Left kidney (tissue), 2 donors: Measurements from ENCODE around the gene TBC1D13. TPM values are rescaled to one million over a fixed set of nuclear protein-coding genes. Genes with fewer than 3 reads are reported as not detected.

Source experiments
- DNase-seq: peaks from one replicate; pipeline ENCODE4 v3.0.0-alpha.2; 2013
- polyA plus RNA-seq: library from polyadenylated mRNA; unstranded; fragments of 120-200 nt; gene quantifications from one replicate; pipeline ENCODE4 v1.2.1, GENCODE V29; 2013; ENCODE audit not compliant: insufficient read length

Gene TBC1D13
- polyA plus RNA-seq, 1 donor = 39.5 TPM

DNA sequence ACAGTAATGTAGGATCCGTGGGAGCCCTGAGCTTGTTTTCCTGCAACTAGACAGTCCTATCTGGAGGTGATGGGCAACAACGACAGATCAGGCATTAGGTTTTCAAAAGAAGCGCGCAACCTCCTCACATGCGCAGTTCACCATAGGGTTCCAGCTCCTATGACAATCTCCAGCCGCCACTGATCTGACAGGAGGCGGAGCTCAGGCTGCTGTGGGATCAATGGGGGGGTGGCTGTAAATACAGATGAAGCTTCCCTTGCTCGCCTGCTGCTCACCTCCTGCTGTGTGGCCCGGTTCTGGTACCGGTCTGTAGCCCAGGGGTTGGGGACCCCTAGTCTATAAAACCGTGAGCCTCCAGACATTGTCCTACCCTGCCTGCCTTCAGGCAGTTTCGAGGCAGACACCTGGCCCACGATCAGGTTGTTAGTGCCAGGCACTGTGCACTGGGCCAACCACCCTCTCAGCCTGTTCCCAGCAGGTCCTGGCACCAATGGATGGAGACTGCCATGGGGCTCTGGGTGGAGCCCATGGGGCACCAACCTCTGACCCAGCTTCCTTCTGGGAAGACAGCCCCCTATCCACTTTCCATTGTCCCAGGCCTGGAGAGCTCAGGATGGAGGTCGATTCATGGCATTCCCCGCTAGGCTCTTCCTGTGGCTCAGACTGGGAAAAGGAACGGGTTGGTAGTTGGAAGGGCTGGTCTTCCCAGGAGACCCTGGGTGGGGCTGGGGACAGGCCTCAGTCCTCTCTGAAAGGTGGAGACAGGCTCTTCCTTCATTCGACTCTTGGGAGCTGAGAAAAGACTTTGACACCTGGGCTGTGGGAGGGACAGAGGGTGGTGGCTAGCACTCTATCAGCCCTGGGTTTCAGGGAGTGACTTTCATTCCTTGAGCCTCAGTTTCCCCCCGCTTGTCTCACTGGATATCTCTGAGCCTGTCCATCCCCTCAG is 32.9 kb downstream of the TBC1D13 start:
- DNase-seq = no peak

DNA sequence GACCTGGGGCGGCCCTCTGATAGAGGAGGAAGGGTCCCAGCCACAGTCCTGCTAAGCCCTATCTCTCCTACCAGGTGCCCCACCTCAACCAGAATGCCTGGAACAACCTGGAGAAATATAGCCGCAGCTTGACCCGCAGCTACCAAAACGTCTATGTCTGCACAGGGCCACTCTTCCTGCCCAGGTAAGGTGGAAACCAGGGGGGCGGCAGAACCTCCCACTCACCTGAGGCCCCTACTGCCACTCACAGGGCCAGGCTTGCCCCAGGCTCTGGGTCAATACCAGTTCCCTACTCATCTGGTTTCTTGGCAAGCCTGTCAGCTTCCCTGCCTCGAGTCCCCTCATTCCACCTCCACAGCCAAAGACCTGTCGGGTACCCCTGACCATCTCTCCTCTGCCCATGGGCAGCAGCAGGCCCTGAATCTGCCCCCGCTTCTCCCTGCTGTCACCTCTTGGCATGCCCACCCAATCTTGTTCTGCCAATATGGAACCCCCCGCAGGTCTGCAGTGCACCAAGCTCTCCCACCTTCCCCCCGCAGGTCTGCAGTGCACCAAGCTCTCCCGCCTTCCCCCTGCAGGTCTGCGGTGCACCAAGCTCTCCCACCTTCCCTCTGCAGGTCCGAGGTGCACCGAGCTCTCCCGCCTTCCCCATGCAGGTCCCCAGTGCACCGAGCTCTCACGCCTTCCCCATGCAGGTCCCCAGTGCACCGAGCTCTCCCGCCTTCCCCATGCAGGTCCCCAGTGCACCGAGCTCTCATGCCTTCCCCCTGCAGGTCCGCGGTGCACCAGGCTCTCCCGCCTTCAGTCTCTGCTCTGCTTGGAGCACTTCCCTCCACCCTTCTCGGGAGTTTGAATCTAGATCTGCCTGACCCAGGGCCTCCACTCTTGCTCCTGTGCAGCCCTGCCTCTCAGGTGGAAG is 33.9 kb downstream of the TBC1D13 start:
- DNase-seq = no peak

DNA sequence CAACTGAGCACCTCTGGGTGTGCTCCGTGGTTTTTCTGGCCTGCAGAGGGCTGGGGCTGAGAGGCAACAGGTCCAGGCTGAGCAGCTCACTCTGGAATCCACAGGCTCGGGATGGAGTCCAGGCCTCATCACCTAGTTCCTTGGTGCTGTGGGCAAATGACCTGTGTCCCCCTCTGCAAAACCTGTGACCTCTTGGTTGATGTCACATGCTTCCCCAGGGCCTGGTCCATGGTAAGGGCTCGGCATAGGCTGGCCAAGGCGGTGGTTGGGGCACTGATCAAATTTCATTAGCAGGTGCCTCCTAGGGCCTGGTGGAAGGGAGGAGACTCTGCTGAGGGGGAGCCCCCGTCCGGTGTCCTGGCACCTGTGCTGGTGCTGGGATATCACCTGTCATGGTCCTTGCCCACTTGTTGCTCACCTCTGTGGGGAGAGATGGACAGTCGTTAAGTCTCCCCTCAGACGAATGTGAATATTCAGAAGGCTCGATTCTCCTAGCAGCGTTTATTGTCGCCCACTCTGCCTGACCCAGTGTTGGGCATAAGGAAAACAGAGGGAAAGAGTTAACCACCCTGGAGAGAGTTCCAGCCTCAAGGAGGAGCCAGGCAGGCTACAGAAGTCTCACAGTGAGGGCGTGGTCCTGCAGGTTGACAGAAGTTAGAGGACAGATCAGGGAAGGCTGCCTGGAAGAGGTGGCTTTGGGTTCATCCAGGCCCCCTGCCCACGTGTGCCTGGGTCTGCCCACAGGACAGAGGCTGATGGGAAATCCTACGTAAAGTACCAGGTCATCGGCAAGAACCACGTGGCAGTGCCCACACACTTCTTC is 34.7 kb downstream of the TBC1D13 start:
- DNase-seq = no peak

DNA sequence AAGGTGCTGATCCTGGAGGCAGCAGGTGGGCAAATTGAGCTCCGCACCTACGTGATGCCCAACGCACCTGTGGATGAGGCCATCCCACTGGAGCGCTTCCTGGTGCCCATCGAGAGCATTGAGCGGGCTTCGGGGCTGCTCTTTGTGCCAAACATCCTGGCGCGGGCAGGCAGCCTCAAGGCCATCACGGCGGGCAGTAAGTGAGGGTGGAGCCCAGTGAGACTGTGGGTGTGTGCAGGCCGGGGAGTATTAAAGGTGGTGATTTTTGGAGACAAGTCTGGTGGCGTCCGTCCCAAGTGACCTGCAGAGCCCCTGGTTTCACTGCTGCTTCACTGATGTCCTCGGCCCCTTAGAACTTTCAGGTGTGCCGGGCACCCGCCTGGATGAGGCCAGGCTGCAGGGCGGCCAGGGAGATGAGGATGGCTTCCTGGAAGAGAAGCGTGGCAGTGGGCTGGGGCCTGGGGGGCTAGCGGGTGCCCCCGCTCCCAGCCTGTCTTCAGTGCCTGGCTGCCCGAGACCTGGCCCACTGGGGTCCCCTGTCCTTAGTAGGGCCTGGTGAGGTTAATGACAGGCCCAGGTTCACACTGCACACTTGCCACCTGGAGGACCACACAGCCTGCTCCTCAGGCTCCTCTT is 35.5 kb downstream of the TBC1D13 start:
- no peak for DNase-seq

DNA sequence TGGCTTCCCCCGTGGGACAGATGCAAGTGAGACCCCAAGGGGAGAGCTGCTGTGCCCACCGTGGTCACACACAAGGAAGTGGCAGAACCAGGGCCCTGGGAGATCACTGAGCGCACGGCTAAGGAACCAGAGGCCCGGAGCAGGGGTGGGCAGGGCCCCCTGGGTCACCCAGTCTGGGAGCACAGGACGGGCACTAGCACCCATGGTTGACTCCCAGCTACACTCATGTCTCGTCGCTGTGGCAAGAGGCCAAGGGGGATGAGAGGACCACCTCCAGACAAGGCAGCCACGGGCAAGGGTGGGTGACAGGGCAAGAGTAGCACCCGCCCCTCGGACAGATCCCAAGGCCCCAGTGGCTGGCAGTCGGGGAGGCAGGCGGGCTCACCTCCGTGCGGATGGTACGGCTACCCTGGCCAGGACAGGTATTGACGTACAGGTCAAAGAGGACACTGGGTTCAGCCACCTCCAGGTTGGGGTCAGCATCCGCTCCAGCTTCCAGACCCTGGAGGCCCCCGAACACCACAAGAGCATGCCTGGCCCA is 36.4 kb downstream of the TBC1D13 start:
- DNase-seq = no peak

DNA sequence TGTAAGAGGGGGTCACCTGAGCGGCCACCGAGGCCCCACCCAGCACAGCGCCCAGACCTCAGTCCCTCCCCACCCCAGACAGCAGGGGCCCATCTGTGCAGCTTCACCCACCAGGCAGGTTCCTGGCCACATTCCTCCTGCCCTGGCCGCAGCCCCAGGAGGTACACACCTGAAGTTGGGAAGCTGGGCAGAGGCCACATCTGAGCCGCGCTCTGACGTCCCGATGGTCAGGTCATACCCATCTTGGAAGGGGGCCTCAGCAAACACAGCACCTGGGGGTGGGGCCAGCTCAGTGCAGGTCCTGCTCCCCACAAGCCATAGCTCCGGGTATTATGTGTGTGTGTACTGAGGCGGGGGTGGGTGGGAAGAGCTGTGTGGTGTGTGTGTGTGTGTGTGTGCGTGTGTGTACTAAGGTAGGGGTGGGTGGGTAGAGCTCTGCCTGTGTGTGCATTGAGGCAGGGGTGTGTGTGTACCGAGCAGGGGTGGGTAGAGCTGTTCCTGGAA is 36.9 kb downstream of the TBC1D13 start:
- no peak for DNase-seq

DNA sequence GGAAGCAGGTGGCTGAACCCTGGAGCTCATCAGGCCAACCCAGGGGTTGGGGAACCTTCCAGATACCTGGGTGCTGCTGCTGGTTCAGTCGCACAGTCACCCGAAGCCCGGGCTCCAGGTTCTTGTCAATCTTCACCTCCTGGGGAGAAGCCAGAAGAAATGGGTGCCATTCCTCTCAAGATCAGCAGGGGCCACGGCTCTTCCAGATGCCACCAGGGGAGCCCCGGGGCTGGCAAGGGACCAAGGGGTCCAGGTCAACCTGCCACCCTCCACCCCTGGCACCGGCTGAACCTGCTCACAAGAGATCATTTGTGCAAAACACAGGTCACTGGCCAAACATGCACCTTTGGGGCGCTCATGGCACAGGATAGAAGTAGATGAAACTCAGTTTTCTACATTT is 37.9 kb downstream of the TBC1D13 start:
- no peak for DNase-seq

DNA sequence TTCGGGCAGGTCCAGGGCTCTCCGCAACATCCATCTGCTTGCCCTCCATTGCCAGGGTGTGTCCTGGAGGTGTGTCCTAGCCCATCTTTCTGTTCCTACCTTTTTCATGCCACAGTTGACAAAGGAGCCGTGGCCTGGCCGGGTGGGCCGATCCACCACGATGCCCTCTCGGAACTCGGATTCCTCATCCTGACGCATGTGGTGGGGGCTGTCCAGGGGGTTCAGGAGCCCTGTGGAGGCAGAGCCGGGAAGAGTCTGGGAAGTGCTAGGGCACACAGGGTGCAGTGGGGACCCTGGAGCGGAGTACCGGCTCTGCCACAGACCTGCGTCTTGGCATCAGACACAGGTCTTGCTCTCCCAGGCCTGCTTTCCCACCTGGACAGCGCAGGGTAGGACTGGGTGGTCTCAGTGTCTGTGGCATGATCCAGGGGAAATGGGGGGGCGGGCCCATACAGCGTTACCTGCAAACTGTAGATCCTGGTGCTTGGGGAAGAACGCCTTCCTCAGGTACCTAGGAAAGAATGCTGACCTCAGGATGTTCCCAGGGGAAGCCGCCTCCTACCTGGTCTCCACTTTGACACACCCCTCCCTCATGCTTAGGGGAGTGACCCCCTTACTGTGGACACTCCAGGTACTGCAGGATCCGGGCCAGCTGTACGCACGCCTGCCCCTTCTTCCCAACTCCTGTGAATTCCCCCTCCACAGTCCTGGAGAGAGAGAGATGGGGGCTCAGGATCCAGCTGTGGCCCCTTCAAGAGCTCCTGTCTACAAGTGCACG is 39.1 kb downstream of the TBC1D13 start:
- no peak for DNase-seq

DNA sequence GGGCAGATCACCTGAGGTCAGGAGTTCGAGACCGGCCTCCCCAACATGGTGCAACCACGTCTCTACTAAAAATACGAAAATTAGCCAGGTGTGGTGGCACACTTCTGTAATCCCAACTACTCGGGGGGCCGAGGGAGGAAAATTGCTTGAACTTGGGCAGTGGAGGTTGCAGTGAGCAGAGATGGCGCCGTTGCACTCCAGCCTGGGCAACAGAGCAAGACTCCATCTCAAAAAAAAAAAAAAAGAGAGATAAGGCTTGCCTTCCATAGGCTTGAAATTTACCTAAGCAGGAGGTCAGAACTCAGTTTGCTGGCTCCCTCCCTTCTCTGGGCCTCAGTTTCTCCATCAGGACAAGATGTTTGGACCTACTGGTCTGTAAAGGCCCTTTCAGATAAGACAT is 41.2 kb downstream of the TBC1D13 start:
- no peak for DNase-seq

DNA sequence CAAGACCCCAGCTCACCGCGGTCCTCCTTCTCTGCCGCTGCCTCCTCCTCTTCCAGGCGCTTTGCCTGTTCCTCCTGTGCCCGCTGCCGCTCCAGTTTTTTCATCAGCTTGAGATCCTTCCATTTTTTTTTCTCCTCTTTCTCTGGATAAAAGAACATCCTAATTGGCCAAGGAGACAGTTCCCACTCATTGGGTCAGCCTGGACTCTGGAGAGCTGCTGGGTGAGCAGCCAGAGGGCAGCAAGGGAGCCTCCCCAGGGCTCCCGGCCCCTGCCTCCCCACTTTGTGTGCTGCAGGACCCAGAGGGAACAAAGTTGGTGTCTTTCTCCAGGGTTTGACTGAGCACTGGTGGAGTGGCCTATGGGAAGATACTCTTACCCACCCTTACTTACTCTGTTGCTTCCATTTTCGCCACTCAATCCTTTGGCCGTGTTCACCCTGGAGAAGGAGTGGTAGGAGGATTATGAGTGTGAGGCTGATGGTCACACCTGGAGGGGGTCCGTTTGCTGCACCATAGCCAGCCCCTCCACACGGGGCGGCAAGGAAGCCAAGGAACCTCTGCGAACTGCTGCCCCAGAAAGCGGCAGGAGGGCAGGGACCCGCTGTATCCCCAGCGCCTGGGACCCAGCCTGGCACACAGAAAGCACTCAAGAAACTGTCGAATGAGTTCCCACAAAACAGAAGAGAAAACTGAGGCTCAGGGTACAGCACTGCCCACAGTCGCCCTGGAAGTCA is 41.8 kb downstream of the TBC1D13 start:
- DNase-seq = no peak

DNA sequence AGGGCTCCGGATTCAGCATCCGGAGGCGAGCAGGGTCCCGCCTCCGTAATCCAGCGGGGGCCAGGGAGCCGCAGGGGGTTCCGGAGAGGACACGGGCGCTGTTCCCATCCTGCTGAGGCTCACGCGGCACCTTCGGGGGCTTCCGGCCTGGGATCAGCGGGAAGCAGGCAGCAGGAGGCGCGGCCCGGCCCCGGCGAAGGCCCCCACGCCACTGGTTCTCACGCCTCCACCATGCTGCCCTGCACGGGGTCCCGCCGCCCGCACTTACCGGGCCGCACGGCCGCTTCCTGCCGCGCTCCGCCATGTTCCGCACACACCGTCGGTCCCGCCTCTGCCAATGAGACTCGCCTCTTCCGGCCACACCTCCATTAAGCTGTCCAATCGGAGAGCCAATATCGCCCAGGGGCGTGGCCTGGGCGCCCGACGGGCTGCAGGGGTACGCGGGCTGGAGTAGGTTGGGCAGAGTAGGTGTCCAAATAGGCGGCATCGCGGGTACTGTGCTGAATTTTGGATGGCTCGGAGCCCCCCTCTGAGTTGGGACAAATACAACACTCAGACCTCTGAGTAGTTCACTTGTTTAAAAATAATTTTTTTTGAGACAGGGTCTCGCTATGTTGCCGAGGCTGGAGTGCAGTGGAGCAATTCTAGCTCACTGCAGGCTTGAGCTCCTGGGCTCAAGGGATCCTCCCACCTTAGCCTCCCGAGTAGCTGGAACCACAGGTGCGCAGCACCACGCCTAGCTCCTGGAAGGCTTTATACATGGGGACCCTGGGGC is 42.6 kb downstream of the TBC1D13 start, which contains the start of gene SPOUT1:
Gene SPOUT1, minus strand, starts transcription at position 318 of the 775 bp plus-strand sequence. Its CDS starts 14 bp downstream, at position 304.
- DNase-seq = peak; percentile 93

DNA sequence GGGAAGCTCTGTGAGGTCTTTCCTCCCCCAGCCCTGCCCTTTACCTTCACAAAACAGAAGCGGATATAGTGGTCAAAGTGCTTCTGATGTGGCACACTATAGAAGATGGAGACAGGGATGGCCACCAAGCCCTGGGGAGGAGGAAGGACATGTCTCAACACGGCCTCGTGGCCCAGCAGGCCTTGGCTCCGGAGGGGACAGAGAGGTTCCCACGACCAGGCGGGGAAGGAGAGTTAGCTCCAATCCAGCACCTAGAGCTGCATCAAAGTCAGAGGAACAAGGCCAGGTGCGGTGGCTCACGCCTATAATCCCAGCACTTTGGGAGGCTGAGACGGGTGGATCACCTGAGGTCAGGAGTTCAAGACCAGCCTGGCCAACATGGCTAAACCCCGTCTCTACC is 46.6 kb downstream of the TBC1D13 start:
- DNase-seq = no peak

DNA sequence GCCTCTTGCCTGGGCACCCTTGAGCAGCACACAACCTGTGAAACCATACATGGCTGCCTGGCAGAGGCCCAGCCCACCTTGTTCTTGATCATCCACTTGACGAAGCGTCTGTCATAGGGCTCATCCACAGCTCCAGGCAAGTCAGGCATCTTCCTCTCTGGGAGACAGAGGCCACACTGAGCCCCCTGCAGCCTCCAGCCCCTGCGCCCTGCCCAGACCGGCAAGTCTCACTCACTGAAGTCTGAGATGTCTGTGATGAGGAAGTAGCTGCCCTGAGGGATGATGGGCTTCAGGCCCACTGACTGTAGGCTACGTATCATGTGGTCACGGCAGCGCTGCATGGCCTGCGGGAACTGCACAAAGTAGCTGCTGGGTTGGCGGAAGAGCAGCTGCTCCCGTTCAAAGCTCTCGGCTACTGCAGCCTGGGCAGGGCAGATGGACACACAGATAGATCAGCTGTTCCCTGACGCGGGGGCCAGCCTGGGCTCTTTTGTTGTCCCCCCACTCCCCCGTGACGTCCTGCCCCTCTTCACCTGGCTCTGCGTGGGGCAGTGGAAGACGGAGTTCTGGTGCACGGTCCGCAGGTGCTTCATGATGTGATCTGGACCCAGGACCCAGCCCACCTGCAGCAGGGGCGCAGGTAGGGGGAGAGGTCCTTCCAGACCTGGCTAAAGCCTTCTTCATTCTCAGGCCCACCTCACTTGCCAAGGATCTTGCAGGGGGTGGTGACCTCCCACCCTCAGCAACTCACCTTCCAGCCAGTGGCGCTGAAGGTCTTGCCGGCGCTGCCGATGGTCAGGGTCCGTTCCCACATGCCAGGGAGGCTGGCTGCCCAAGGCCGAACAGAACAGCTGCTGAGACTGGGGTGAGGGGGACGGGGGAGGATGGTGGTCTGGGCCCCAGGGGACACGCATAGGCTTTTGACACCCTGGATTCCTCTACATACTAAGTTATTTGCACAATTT is 48.5 kb downstream of the TBC1D13 start:
- DNase-seq = no peak

DNA sequence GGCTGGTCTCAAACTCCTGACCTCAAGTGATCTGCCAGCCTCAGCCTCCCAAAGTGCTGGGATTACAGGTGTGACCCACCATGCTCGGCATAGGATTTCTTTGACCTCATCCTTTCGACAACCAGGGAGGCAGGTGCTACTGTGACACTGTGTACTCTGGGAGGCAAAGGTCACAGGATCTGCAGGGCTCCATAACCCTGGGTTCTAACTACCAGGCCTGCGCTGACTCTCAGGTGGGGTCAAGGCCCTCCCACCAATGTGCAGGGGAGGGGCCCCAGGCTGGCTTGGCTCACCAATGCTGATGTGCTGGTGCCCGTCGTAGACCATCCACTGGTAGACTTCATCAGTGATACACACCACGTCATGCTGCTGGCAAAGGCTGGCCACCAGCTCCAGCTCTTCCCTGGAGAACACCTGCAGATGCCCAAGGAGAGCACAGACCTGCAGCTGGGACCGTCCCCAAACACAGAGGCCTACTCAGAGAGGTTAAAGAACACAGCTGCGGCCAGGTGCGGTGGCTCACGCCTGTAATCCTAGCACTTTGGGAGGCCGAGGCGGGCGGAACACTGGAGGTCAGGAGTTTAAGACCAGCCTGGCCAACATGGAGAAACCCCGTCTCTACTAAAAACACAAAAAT is 49.6 kb downstream of the TBC1D13 start:
- no peak for DNase-seq

DNA sequence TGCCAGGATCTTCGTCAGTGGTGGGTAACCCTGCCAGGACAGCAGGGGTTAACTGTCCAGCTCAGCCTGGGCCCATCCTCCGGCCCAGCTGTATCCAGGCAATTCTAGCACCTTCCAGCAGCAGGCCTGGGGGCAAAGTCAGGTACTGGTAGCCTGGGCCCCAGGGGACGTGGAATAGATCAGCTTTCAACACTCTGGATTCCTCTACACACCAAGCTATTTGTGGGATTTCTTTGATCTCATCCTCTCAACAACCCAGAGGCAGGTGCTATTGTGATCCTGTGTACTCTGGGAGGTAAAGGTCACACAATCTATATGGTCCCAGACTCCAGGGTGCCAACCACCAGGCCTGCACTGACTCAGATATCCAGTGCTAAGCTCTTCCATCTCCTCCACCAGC is 51.3 kb downstream of the TBC1D13 start:
- no peak for DNase-seq

DNA sequence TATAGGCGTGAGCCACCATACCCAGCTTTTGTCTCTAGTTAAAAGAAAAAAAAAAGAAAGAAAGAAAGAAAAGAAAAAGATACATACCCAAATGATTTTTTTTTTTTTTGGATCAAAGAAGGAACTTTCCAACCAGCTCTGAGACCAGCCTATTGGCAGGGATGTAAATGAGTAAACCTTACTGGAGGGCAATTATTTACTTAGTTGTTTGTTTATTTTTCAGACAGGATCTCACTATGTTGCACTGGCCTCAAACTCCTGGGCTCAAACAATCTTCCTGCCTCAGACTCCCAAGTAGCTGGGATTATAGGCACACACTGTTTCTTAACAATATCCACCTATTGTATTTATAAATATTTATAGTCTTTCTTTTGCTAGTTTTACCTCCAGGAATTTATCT is 53.5 kb downstream of the TBC1D13 start:
- no peak for DNase-seq
